ENCODE results near the gene SETBP1.

The SETBP1 gene

GRCh38 chr18:45006934-45007333 lies 326.2 kb downstream of the SETBP1 start:
- DNase-seq: no peak
- Mint-ChIP-seq H3K27me3 (no peaks in the 10 kb centered on the region), H3K4me3 (no peak overlapping the region), H3K4me1 (peaks cover 15% of the 10 kb centered on the region), H3K36me3 (ENCODE audit: low read depth) (peaks cover 2% of the 10 kb centered on the region), H3K9me3 (no peaks in the 10 kb centered on the region), H3K27ac (no peak overlapping the region)
- no peak for ATAC-seq

DNA sequence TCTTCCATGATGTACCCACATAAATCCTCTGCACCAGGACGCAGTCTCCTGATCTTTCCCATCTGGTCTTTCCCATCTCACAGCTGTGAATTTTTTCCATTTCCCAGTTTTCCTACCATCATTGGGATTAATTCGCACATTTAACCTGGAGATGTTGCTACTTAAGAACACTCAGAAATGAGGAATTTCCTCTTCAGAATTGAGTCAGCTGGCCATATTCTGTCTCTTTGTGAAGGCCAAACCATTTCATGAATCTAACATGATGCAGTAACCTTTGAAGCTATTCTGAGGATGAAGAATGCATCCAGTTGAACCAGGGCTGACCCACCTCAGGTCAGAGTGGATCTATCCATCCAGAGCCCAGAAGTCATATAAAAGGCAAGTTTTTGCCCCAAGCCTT lies 326.8 kb downstream of the SETBP1 start:
- ATAC-seq (no peak), DNase-seq (no peak)
- no peaks in the 10 kb centered on the region for H3K27me3 Mint-ChIP-seq
- H3K4me3 Mint-ChIP-seq: no peak overlapping the region
- no peaks in the 10 kb centered on the region for H3K9me3 Mint-ChIP-seq
- peaks cover 2% of the 10 kb centered on the region for H3K36me3 Mint-ChIP-seq (ENCODE audit: low read depth)
- H3K27ac Mint-ChIP-seq: no peak overlapping the region
- peaks cover 15% of the 10 kb centered on the region for H3K4me1 Mint-ChIP-seq

GRCh38 chr18:45008694-45009413 lies 328.2 kb downstream of the SETBP1 start:
- H3K4me1 Mint-ChIP-seq: peaks cover 15% of the 10 kb centered on the region
- no peak overlapping the region for H3K4me3 Mint-ChIP-seq
- H3K9me3 Mint-ChIP-seq: no peaks in the 10 kb centered on the region
- no peak overlapping the region for H3K27ac Mint-ChIP-seq
- ATAC-seq (no peak), DNase-seq (no peak)
- no peaks in the 10 kb centered on the region for H3K27me3 Mint-ChIP-seq
- H3K36me3 Mint-ChIP-seq (ENCODE audit: low read depth): peaks cover 2% of the 10 kb centered on the region

GRCh38 chr18:45009756-45010155 lies 329.1 kb downstream of the SETBP1 start:
- Mint-ChIP-seq H3K36me3 (ENCODE audit: low read depth) (peaks cover 2% of the 10 kb centered on the region), H3K27ac (no peak overlapping the region), H3K4me1 (peaks cover 15% of the 10 kb centered on the region), H3K4me3 (no peak overlapping the region), H3K27me3 (no peaks in the 10 kb centered on the region), H3K9me3 (no peaks in the 10 kb centered on the region)
- ATAC-seq (no peak), DNase-seq (no peak)

DNA sequence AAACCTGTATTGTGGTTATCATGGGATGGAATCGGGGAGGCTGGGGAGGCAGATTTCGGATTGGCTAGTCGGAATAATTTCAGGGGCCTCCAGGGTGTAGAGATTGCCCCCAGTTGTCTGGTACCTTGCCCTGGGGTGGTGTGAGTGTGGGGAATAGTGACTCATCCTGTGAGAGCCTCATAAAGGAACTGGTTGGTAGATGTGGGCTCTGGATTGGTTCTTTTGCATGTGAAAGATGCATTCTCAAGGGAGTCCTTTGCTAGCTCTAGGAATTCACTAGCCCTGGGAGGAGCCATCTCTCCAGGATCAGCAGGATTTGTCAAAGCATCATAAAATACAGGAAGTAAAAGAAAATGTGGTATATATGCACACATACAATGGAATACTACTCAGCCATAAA lies 331.6 kb downstream of the SETBP1 start:
- ATAC-seq: no peak
- Mint-ChIP-seq H3K4me1 (peaks cover 15% of the 10 kb centered on the region), H3K36me3 (ENCODE audit: low read depth) (peaks cover 2% of the 10 kb centered on the region), H3K27me3 (no peaks in the 10 kb centered on the region), H3K27ac (no peak overlapping the region), H3K4me3 (no peak overlapping the region), H3K9me3 (no peaks in the 10 kb centered on the region)
- DNase-seq: no peak

DNA sequence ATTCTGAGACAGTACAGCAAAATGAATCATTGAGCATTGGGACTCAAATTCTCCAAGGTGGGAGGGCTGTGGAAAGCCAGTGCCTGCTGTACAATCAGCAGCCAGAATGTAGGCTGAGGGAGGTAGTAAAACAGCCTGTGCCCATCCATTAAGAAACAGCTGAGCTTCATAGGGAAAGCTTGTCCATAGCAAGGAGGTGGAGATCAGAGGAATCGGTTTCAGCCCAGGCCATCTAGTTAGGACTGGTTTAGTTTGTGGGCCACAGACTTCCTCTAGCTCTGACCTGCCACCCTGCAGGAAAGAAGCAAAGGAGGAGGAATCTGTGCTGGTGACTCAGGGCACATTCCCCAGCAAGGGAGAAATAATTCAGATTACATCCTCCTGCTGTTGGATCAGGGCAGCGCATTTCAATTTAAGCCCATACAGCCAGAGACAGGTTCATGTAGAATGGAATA lies 333.4 kb downstream of the SETBP1 start:
- Mint-ChIP-seq H3K4me1 (peaks cover 11% of the 10 kb centered on the region), H3K27me3 (no peaks in the 10 kb centered on the region), H3K27ac (no peak overlapping the region), H3K4me3 (no peak overlapping the region), H3K36me3 (ENCODE audit: low read depth) (no peaks in the 10 kb centered on the region), H3K9me3 (no peaks in the 10 kb centered on the region)
- DNase-seq (no peak), ATAC-seq (no peak)

DNA sequence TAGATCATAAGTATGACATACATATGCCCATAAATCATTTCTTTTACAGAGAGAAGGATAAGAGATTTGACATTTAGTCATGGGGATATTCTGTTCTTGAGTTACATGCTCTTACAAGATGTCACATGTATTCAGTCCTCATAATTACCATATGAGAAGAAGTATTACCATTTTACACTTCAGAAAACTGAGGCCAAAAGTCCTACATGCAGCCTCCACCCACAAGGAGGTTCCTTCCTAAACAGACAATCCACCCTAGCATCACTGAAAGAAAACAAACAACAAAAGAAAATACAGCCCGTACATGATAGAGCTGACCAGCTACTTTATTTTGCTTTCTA lies 335.1 kb downstream of the SETBP1 start:
- Mint-ChIP-seq H3K4me1 (no peaks in the 10 kb centered on the region), H3K9me3 (no peaks in the 10 kb centered on the region), H3K4me3 (no peak overlapping the region), H3K27me3 (no peaks in the 10 kb centered on the region), H3K36me3 (ENCODE audit: low read depth) (no peaks in the 10 kb centered on the region), H3K27ac (no peak overlapping the region)
- DNase-seq (no peak), ATAC-seq (no peak)

DNA sequence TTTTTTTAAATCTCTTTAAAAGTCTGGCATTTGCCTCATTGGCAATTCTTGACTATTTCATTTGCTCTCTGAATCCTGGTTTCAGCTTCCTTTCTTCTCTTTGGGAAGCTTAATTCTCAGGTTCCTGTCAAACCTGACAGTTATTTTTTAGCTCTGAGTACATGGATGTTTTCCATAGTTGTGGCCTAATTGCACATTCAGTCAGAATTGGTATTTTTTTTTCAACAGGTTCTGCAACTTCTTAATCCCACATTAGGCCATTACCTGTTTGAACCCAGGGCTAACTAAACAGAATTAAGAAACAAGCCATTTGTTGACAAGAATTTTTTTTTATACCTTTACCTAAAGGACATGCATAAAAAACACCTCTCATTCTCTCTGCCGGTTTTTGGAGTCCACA lies 338.8 kb downstream of the SETBP1 start:
- Mint-ChIP-seq H3K27ac (no peak overlapping the region), H3K9me3 (no peaks in the 10 kb centered on the region), H3K27me3 (no peaks in the 10 kb centered on the region), H3K36me3 (ENCODE audit: low read depth) (no peaks in the 10 kb centered on the region), H3K4me3 (no peak overlapping the region), H3K4me1 (peaks cover under 1% of the 10 kb centered on the region)
- DNase-seq (no peak), ATAC-seq (no peak)

- Mint-ChIP-seq H3K27ac (no peak overlapping the region), H3K27me3 (no peaks in the 10 kb centered on the region), H3K4me1 (peaks cover 2% of the 10 kb centered on the region), H3K4me3 (no peak overlapping the region), H3K9me3 (no peaks in the 10 kb centered on the region), H3K36me3 (ENCODE audit: low read depth) (no peaks in the 10 kb centered on the region)
- no peak for DNase-seq
- no peak for ATAC-seq
These were observed 342.8 kb downstream of the SETBP1 start for GRCh38 chr18:45023519-45023918.

GRCh38 chr18:45024357-45025088 lies 343.8 kb downstream of the SETBP1 start:
- Mint-ChIP-seq H3K4me3 (no peak overlapping the region), H3K27me3 (no peaks in the 10 kb centered on the region), H3K36me3 (ENCODE audit: low read depth) (no peaks in the 10 kb centered on the region), H3K4me1 (peaks cover 2% of the 10 kb centered on the region), H3K27ac (no peak overlapping the region), H3K9me3 (no peaks in the 10 kb centered on the region)
- DNase-seq (no peak), ATAC-seq (no peak)

DNA sequence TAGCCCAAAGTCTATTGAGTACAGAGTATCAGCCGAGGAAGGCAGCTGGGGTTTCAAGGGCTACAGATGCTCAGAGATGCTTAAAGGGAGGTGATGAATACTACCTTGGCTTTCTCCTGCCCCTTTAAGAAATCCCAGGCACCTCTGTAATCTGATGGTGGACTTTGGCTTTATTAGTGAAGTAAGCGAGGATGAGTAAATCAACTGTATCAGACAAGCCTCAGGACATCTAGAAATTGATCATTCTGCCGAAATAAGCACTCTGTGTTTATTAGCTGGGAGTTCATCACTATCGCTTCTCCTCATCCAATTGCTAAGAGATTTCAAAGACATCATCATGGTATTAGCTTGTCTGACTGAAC lies 344.4 kb downstream of the SETBP1 start:
- Mint-ChIP-seq H3K4me1 (peaks cover 2% of the 10 kb centered on the region), H3K27ac (no peak overlapping the region), H3K27me3 (no peaks in the 10 kb centered on the region), H3K36me3 (ENCODE audit: low read depth) (no peaks in the 10 kb centered on the region), H3K4me3 (no peak overlapping the region), H3K9me3 (no peaks in the 10 kb centered on the region)
- DNase-seq (no peak), ATAC-seq (no peak)

DNA sequence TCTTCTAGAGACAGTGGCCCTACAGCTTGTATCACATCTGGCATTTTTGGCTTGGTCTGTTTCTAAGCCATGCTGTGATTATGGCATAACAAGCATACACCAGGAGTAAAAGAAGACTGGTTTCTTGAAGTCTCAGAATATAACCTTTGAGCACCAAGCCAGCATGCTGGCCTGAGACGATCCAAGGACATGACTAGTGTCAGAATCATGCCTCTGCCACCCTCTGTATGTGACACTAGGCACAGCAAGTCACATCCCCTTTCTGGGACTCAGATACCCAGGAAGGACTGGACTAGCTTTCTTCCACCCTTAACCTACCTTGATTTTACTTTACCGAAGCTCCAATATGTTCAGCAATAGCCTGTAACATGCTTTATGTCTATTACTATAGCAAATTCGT lies 345.5 kb downstream of the SETBP1 start:
- no peak overlapping the region for H3K27ac Mint-ChIP-seq
- H3K27me3 Mint-ChIP-seq: no peaks in the 10 kb centered on the region
- H3K4me1 Mint-ChIP-seq: peaks cover 2% of the 10 kb centered on the region
- H3K9me3 Mint-ChIP-seq: no peaks in the 10 kb centered on the region
- no peaks in the 10 kb centered on the region for H3K36me3 Mint-ChIP-seq (ENCODE audit: low read depth)
- DNase-seq: no peak
- no peak for ATAC-seq
- no peak overlapping the region for H3K4me3 Mint-ChIP-seq

DNA sequence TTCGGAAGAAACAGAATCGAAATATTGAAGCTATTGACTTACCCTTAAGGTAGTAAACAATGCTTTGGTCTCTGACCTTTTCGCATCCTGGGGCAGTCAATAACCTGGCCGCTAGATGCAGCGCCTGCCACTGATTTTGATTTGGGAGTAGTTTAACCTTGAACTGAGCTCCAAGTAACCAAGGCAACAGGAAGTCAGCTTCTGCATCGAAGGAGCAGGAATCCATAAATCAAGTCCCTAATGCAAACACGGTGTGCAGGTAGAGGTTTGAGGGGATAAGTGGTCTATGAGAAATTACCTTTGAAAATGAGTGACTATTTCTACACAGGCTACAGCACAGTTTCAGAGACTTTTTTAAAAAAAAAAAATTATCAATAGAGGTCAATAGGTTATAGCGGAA lies 353.5 kb downstream of the SETBP1 start:
- no peaks in the 10 kb centered on the region for H3K9me3 Mint-ChIP-seq
- no peak overlapping the region for H3K27ac Mint-ChIP-seq
- ATAC-seq (no peak), DNase-seq (no peak)
- no peaks in the 10 kb centered on the region for H3K36me3 Mint-ChIP-seq (ENCODE audit: low read depth)
- no peak overlapping the region for H3K4me3 Mint-ChIP-seq
- H3K27me3 Mint-ChIP-seq: no peaks in the 10 kb centered on the region
- H3K4me1 Mint-ChIP-seq: no peaks in the 10 kb centered on the region

GRCh38 chr18:45037618-45038017 lies 356.9 kb downstream of the SETBP1 start:
- H3K9me3 Mint-ChIP-seq: no peaks in the 10 kb centered on the region
- no peaks in the 10 kb centered on the region for H3K4me1 Mint-ChIP-seq
- DNase-seq (no peak), ATAC-seq (no peak)
- no peak overlapping the region for H3K27ac Mint-ChIP-seq
- no peaks in the 10 kb centered on the region for H3K27me3 Mint-ChIP-seq
- peaks cover 3% of the 10 kb centered on the region for H3K36me3 Mint-ChIP-seq (ENCODE audit: low read depth)
- H3K4me3 Mint-ChIP-seq: no peak overlapping the region

GRCh38 chr18:45039376-45039775 lies 358.7 kb downstream of the SETBP1 start:
- Mint-ChIP-seq H3K36me3 (ENCODE audit: low read depth) (peaks cover 3% of the 10 kb centered on the region), H3K4me1 (no peaks in the 10 kb centered on the region), H3K4me3 (no peak overlapping the region), H3K27me3 (no peaks in the 10 kb centered on the region), H3K9me3 (no peaks in the 10 kb centered on the region), H3K27ac (no peak overlapping the region)
- DNase-seq (no peak), ATAC-seq (no peak)
